GM06990 (cell line): ENCODE results near the gene CD82.

Source experiments
- DNase-seq: peaks from one replicate; pipeline ENCODE4 v3.0.0-alpha.2; 2011; ENCODE audit not compliant: insufficient read length; ENCODE audit errors: extremely low read depth
- H3K27me3 ChIP-seq: replicated peaks from 2 replicates; pipeline ENCODE4 v1.6.0; 2011; ENCODE audit warnings: low read length; ENCODE audit not compliant: control insufficient read depth, insufficient read depth
- H3K36me3 ChIP-seq: 2 replicates; pipeline ENCODE4 v1.5.1; 2011; ENCODE audit warnings: low read length; ENCODE audit not compliant: control insufficient read depth, insufficient read depth
- H3K4me3 ChIP-seq: replicated peaks from 2 replicates; pipeline ENCODE4 v1.5.1; 2011; ENCODE audit warnings: low read depth, mild to moderate bottlenecking, control low read depth, low read length
- TF ChIP-seq, protein P1 (sequence below): IDR thresholded peaks from 2 replicates; pipeline ENCODE4 v1.5.1; 2011; ENCODE audit warnings: low read length, control low read depth, mild to moderate bottlenecking, inconsistent platforms; ENCODE audit not compliant: insufficient read depth, poor library complexity, severe bottlenecking

The CD82 gene

DNA sequence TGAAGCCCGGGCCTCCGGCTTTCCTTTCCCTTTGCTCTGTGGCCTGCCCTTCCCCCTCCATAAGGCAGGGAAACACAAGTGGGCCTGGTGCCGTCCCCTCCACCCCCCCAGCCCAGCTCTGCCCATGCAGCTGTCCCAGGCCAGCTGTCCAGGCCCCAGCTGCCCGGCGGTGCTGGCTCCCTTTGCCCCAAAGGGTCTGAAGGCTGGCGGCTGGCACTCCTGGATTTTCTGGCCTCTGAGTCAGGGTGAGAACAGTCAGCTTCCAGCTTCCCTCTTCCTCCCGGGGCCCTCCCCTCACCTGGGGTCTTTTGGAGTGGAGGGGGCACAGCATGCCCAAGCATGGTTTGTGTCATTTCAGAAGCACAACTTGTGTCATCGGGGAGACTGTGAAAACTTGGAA lies 27.8 kb downstream of the CD82 start:
- TF ChIP-seq, protein P1, sequence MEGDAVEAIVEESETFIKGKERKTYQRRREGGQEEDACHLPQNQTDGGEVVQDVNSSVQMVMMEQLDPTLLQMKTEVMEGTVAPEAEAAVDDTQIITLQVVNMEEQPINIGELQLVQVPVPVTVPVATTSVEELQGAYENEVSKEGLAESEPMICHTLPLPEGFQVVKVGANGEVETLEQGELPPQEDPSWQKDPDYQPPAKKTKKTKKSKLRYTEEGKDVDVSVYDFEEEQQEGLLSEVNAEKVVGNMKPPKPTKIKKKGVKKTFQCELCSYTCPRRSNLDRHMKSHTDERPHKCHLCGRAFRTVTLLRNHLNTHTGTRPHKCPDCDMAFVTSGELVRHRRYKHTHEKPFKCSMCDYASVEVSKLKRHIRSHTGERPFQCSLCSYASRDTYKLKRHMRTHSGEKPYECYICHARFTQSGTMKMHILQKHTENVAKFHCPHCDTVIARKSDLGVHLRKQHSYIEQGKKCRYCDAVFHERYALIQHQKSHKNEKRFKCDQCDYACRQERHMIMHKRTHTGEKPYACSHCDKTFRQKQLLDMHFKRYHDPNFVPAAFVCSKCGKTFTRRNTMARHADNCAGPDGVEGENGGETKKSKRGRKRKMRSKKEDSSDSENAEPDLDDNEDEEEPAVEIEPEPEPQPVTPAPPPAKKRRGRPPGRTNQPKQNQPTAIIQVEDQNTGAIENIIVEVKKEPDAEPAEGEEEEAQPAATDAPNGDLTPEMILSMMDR: no peak
- H3K4me3 ChIP-seq: no peak overlapping the region

DNA sequence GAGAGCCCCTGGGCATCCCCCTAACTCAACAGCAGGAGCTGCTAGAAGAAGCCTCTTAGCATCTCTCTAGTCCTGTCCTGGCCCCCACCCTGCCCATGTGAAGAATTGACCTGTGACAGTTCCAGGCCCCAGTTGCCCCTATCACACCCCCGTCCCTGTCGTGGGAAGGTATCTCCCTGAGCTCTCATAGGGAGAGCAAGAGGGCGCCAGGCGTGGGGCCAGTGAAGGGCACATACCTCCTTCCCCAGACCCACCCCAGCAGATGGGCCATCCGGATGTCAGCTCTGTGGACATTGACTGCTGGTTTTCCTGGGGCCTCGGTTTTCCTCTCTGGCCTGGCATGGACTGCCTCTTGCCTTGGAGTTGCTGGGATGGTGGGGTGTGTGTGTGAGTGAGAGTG lies 29.5 kb downstream of the CD82 start:
- DNase-seq: no peak
- Histone ChIP-seq H3K4me3 (no peak overlapping the region), H3K36me3 (peaks cover 15% of the 10 kb centered on the region), H3K27me3 (no peaks in the 10 kb centered on the region)
- TF ChIP-seq, protein P1: no peak

More for the DNA sequence above, 27.8 kb downstream of the CD82 start:
- Histone ChIP-seq H3K36me3 (peaks cover 13% of the 10 kb centered on the region), H3K27me3 (no peaks in the 10 kb centered on the region)
- DNase-seq: no peak

DNA sequence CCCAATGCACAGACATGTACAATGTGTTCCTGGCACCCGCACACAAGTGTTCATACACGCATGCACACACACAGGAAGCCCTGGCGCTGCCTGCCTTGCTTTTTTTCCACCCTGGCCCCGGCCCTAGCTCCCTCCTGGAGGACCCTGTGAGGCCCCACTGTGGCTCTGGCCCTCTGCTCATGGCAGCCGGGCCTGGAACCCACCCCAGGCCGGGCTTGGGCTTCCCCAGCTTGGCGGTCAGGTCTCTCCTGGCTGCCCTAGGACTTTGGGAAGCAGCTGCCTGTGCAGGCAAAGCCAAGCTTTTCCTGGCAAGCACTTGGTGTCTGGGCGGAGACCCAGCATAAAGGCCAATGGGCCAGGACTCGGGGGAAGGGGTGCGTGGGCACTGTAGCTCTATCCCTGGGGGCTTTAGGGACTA lies 30.5 kb downstream of the CD82 start:
- no peak for DNase-seq
- H3K27me3 ChIP-seq: no peaks in the 10 kb centered on the region
- TF ChIP-seq, protein P1: no peak
- H3K4me3 ChIP-seq: no peak overlapping the region
- peaks cover 23% of the 10 kb centered on the region for H3K36me3 ChIP-seq

DNA sequence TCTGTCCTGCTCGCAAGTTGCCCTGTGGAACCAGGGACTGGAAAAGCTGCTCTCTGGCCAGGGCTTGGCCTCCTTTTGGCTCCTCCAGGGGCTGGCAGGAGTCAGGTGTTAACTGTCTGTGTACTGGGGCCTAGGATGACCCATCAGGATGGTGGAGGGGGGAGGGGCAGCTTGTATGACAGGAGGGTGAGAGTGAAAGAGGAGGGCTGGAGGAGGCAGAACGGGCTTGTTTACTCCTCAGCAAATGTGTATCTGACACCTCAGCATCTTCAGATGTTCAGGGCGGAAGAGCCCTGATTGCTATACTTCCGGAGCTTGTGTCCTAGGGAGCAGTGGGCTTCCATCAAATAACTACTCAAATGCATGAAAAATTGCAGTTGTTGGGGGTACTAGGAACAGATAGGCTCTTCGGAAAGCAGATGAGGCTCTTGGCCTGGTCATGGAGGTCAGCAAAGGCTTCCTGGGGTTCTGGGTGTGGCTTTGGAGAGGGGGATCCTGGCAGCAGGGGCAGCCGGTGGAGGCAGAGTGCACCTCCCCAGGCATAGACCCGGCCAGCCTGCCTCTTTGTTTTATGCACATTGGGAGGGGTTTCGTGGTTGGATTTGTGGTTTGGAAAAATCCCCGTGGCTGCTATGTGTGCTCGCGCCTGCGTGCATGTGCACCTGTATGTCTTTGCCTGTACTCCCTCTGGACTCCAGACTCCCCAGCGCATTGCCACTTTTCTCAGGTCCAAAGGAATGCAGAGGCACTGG lies 31.2 kb downstream of the CD82 start:
- TF ChIP-seq, protein P1: no peak
- H3K4me3 ChIP-seq: peak overlapping the region; percentile 53
- no peaks in the 10 kb centered on the region for H3K27me3 ChIP-seq
- peak; percentile 81 for DNase-seq
- peaks cover 21% of the 10 kb centered on the region for H3K36me3 ChIP-seq

DNA sequence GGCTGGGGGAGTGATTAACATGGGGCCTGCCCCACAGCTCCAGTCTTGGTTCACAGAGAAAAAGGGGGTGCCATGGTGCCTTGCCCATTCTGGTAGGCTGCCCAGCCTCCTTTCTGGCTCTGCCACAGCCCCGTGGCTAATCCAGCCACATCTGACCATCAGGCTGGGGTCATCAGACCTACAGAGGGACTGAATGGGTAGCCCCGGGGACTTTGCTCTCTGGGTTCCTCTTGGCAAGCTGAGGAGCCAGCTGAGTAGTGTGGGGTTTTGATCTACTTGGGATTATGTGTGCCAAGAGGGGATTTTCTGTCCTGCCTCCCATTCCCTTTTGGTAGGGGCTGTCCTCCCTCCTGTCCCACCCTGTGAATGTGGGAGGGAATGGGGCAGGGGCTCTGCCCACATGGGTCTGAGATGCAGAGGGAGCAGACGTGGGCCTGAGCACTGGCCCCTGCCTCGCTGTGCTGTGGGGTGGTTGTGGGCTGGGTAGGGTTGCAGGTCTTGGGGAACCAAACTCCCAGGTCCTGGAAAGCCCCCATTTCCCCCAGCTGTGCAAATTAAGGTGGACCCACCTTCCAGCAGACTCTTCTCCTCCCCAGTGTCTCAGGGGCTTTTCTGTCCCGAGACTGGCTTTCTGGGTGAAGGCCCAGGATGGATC lies 32.0 kb downstream of the CD82 start:
- no peak for DNase-seq
- H3K4me3 ChIP-seq: peak overlapping the region; percentile 53
- H3K36me3 ChIP-seq: peaks cover 19% of the 10 kb centered on the region
- H3K27me3 ChIP-seq: no peaks in the 10 kb centered on the region
- TF ChIP-seq, protein P1: no peak
